Measurements from ENCODE around the gene OR7D2.
"Not testable (repeated sequence)": the region's sequence is repeated elsewhere in the genome, so short reads cannot be mapped to it uniquely, and the experiment has no call there.

Gene OR7D2

GRCh38 chr19:9178901-9179300 lies at the start of gene OR7D2:
Gene OR7D2, plus strand, starts transcription at chr19:9178979. Its CDS starts 6,803 bp downstream, at chr19:9185782.
- DNase-seq: no peak

- DNase-seq: no peak
These were observed 47.8 kb upstream of the OR7D2 start for GRCh38 chr19:9130965-9131364.

GRCh38 chr19:9132422-9132821 lies 46.4 kb upstream of the OR7D2 start:
- DNase-seq: no peak

GRCh38 chr19:9139609-9140158 lies 39.1 kb upstream of the OR7D2 start:
- no peak for DNase-seq

- peak; percentile 95 for DNase-seq
These were observed 38.5 kb upstream of the OR7D2 start, which contains the start of gene ZNF317 for GRCh38 chr19:9140159-9140874. Gene ZNF317, plus strand, starts transcription at chr19:9140397. Its CDS starts 15,620 bp downstream, at chr19:9156017.

GRCh38 chr19:9144920-9145319 lies 33.9 kb upstream of the OR7D2 start:
- DNase-seq: no peak

- DNase-seq: no peak
These were observed 31.9 kb upstream of the OR7D2 start for GRCh38 chr19:9146882-9147281.

- DNase-seq: no peak
These were observed 30.1 kb upstream of the OR7D2 start for GRCh38 chr19:9148697-9149096.

- no peak for DNase-seq
These were observed 28.8 kb upstream of the OR7D2 start for GRCh38 chr19:9149997-9150396.

GRCh38 chr19:9150650-9151049 lies 28.1 kb upstream of the OR7D2 start:
- no peak for DNase-seq

GRCh38 chr19:9151367-9151766 lies 27.4 kb upstream of the OR7D2 start:
- DNase-seq: no peak

- DNase-seq: no peak
These were observed 23.2 kb upstream of the OR7D2 start for GRCh38 chr19:9155591-9155990.

- no peak for DNase-seq
These were observed 22.5 kb upstream of the OR7D2 start for GRCh38 chr19:9156304-9156703.

- no peak for DNase-seq
These were observed 18.9 kb upstream of the OR7D2 start for GRCh38 chr19:9159891-9160290.

- DNase-seq: no peak
These were observed 17.4 kb upstream of the OR7D2 start for GRCh38 chr19:9161427-9161826.

GRCh38 chr19:9165261-9165660 lies 13.5 kb upstream of the OR7D2 start:
- DNase-seq: no peak

- DNase-seq: no peak
These were observed 11.9 kb upstream of the OR7D2 start for GRCh38 chr19:9166846-9167245.

- DNase-seq: no peak
These were observed 7.3 kb upstream of the OR7D2 start for GRCh38 chr19:9171393-9171991.

GRCh38 chr19:9175326-9175725 lies 3.5 kb upstream of the OR7D2 start:
- no peak for DNase-seq

- no peak for DNase-seq
These were observed 4.2 kb downstream of the OR7D2 start for GRCh38 chr19:9183000-9183399.

GRCh38 chr19:9187191-9187590 lies 8.4 kb downstream of the OR7D2 start:
- no peak for DNase-seq

- no peak for DNase-seq
These were observed 10.8 kb downstream of the OR7D2 start for GRCh38 chr19:9189535-9189934.

GRCh38 chr19:9198044-9198443 lies 19.3 kb downstream of the OR7D2 start:
- not testable (repeated sequence) for DNase-seq

GRCh38 chr19:9205501-9206113 lies 26.8 kb downstream of the OR7D2 start:
- DNase-seq: peak; percentile 83
